Stimulated activated CD8-positive, alpha-beta memory T cell treated with anti-CD3 and anti-CD28 coated beads, Interleukin-2, amount 100 ng/mL, for 1 hour (primary cell): ENCODE measurements around the gene BRPF1.

Source experiments
- DNase-seq, 2 donors: peaks; one replicate each; pipeline ENCODE4 v3.0.0-alpha.2; 2020; ENCODE audit warnings: low read depth in 2 of 2

BRPF1 gene

DNA sequence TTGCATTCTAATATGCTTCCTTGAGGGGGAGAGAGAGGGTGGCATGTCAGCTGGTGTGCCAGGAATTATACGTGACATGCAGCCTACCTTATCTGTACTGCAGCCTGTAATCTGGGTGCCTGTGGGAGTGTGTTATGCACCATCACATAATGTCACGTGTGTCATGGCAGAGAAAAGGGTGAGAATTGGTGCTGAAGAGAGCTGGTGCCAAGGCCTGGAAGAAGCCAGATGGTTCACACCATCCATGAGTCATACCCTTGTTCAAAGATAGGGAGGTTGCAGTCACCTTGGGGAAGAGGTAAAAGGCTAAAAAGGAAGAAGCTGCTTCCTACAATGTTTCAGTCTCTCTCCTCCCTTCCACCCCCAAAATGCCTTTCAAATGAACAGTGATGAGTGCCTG lies 5.3 kb downstream of the BRPF1 start:
- no peak for DNase-seq

DNA sequence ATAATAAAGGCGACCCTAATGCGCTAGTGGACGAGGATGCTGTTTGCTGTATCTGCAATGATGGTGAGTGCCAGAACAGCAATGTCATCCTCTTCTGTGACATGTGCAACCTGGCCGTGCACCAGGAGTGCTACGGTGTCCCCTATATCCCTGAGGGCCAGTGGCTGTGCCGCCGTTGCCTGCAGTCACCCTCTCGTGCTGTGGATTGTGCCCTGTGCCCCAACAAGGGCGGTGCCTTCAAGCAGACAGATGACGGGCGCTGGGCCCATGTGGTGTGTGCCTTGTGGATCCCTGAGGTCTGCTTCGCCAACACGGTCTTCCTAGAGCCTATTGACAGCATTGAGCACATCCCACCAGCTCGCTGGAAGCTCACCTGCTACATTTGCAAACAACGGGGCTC lies 7.6 kb downstream of the BRPF1 start:
- no peak for DNase-seq

- DNase-seq = no peak
Observed at GRCh38 chr3:9742560-9742959, 11.0 kb downstream of the BRPF1 start.

DNA sequence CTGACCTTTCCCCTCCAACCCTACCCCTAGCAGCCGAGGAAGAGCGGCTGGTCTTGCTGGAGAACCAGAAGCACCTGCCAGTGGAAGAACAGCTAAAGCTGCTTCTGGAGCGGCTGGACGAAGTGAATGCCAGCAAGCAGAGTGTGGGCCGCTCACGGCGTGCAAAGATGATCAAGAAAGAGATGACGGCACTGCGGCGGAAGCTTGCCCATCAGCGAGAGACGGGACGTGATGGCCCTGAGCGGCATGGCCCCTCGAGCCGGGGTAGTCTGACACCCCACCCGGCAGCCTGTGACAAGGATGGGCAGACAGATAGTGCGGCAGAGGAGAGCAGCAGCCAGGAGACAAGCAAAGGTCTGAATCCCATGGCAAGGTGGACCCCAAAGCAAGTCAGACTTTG lies 12.0 kb downstream of the BRPF1 start:
- no peak for DNase-seq

DNA sequence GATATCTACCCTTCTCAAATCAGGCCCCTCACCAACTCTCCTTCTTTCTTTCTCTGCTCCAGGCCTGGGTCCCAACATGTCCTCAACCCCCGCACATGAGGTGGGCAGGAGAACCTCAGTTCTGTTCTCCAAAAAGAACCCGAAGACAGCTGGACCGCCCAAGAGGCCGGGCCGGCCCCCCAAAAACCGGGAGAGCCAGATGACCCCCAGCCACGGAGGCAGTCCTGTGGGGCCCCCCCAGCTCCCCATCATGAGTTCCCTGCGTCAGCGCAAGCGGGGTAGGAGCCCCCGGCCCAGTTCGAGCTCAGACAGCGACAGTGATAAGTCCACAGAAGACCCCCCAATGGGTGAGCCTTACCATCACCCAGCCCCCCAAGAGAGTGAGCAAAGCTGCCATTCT lies 12.6 kb downstream of the BRPF1 start:
- DNase-seq = no peak

GRCh38 chr3:9745521-9745920 lies 14.0 kb downstream of the BRPF1 start:
- no peak for DNase-seq

GRCh38 chr3:9746330-9746729 lies 14.8 kb downstream of the BRPF1 start:
- DNase-seq = no peak

DNA sequence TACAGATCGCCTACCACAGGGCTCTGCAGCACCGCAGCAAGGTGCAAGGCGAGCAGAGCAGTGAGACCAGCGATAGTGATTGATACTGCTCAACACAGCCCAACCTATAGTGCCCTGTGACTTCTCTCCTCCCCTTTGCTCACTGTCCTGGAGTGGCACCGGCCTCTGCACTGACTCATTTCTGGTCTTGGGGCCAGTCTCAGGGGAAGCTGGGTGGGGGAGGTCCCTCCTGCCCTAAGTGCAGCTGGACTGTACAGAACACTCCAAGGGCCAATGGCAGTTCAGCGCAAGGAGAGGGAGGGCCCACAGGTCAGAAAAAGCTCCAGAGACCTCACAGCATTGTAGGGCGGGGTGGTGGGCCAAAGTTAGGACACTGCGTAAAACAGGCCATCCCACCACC lies 15.7 kb downstream of the BRPF1 start:
- DNase-seq = no peak

DNA sequence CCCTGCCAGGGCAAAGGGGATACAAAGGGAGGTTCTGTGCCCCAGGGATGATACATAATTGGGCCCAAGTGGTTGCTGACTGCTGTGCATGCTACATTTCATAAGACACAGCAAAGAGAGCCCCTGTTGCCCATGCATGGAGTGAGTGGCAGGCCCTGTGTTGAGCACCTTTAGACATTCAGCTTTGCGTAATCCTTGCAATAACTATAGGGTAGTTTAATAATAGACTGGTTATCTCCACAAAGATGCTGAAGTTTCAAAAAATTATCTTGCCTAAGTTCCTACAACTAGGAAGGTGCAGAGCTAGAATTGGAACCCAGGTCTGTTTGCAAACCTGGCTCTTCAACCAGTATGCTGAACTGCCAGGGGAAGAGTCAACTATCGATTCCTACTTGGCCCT lies 16.5 kb downstream of the BRPF1 start:
- DNase-seq = no peak

DNA sequence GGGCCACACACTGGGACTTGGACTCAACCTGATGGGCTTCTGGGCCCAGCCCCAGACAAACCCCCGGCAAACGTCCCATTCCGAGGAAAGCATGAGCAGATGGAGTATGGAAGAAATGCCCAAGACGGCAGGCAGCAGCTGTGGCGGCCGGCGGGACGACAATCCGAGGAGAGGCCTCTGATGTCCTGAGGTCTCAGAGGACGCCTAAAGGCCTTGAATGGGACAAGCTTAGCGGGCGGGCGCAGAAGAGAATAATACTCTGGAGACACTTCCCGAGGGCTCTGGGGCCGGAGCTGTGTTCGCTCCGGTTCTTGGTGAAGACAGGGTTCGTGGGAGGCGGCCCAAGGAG lies 17.7 kb downstream of the BRPF1 start:
- DNase-seq = no peak

- DNase-seq = peak; percentile 84 to 91
Observed at GRCh38 chr3:9749645-9750555, 18.4 kb downstream of the BRPF1 start, which contains the start of gene OGG1. Gene OGG1, plus strand, starts transcription at chr3:9749952. Its CDS starts 335 bp downstream, at chr3:9750287.

- no peak for DNase-seq
Observed at GRCh38 chr3:9750556-9751411, 19.2 kb downstream of the BRPF1 start.

DNA sequence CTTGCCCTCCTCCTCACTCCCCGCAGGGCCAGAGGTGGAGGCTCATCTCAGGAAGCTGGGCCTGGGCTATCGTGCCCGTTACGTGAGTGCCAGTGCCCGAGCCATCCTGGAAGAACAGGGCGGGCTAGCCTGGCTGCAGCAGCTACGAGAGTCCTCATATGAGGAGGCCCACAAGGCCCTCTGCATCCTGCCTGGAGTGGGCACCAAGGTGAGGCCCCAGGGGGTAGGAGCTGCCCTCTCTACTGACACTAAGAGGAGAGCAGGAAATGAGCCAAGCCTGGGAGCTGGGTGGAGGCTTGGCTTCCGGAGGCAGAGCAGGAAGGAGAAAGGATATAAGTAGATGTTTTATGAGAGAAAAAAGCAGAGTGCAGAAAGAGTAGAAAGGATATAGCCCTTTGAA lies 23.1 kb downstream of the BRPF1 start:
- DNase-seq = no peak

DNA sequence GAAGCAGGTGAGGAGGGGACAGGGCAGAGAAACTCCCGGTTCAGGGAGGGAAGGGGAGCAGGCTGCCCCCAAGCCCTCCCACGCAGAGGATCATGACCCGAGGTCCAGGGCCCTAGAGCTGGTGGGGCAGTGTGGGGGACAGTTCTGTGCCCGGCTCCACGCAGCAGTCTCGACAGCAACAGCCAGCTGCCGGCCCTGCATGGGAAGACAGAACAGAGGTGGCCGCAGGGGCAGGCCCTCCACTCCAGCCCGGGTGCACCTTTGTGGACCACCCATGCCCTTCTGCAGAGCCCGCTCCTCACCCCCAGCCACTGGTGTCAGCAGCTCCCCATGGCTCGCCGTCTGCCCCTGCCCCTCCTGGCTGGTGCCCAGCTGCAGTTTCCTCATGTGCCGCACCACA lies 25.9 kb downstream of the BRPF1 start:
- no peak for DNase-seq

- no peak for DNase-seq
Observed at GRCh38 chr3:9760779-9761505, 29.4 kb downstream of the BRPF1 start.

DNA sequence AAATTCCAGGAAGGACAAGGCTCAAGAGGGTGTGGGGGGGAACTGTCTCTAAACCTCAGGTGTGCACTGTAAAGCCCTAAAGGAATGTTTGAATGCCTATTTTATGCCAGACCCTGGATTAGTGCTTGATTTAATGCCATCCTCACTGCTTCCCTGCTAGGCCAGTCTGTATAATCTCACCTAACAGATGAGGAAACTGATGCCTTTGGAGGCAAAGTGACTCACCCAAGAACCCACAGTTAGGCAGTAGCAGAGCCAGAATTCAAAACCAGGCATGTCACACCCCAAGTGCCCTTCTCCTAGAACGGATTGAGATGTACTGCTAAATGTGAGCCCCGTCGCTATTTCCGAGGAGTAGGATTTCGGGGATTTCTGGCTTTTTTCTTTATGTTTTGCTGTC lies 30.4 kb downstream of the BRPF1 start:
- DNase-seq = no peak

GRCh38 chr3:9762871-9763270 lies 31.3 kb downstream of the BRPF1 start:
- no peak for DNase-seq

DNA sequence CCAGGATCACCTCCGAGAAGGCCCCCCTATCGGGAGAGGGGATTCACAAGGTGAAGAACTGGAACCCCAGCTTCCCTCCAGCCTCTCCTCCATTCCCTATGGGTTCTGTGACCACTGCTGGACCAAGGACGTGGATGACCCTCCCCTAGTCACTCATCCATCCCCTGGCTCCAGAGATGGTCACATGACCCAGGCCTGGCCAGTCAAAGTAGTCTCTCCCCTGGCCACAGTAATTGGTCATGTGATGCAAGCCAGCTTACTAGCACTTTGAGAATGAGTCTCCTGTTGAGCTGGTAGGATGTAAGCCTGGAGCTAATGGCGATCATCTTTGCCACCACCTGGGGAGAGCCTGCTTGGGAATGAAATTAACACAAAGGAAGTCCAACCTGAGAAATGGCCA lies 34.3 kb downstream of the BRPF1 start:
- DNase-seq = no peak

- DNase-seq = no peak
Observed at GRCh38 chr3:9767418-9767817, 35.9 kb downstream of the BRPF1 start.

GRCh38 chr3:9768141-9768775 lies 36.7 kb downstream of the BRPF1 start:
- no peak for DNase-seq

DNA sequence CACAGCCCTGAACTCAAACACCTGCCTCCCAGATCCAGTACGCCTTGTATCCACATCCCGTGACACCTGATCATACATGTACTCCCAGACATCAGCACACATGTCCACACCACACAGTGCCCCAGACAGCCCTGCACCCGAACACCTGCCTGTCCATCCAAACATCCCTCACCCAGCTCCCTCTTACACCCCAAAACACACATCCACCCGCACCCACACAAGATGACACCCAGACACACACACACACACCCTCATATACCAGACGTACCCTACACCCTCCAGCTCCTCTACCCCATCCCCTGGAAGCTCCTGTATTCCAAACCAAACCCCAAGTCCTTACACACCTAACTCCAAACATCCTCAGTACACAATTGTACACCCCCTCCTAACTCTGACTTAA lies 37.5 kb downstream of the BRPF1 start:
- DNase-seq = no peak
